IMR-90 (cell line): ENCODE measurements around the gene WASHC4. TPM values are rescaled to one million over a fixed set of nuclear protein-coding genes. Genes with fewer than 3 reads are reported as not detected.

Experiments used
- ATAC-seq: fragments of 200-7000 bp; cut with Tn5 transposase; 2 replicates; pipeline ENCODE4 v1.9.1; 2020; ENCODE audit warnings: low read depth, mild to moderate bottlenecking, moderate library complexity
- BruUV-seq: library from RNA; stranded (reverse); fragments of 400-500 nt; replicated peaks from 2 replicates; lab custom pipeline; 2021; lab: Mats Ljungman, UMichigan
- CTCF ChIA-PET: fragments of 300-600 bp; formaldehyde crosslinking; extraction: SDS; loops from one replicate; lab custom pipeline; 2021; ENCODE audit warnings: antibody characterized with exemption; lab: Yijun Ruan, JAX
- POLR2A ChIA-PET: fragments of 300-600 bp; sonication (Branson Sonifier 250); formaldehyde crosslinking; loops from one replicate; lab custom pipeline; 2022; ENCODE audit warnings: antibody characterized with exemption; ENCODE audit not compliant: unreplicated experiment; lab: Charles Lee
- DNase-seq: peaks from one replicate; pipeline ENCODE4 v3.0.0; 2013
- H2AFZ ChIP-seq: replicated peaks from 2 replicates; pipeline ENCODE3; 2013; ENCODE audit warnings: low read length, mild to moderate bottlenecking; ENCODE audit not compliant: poor library complexity
- H2AK5ac ChIP-seq: 2 replicates; pipeline ENCODE4 v1.6.1; 2013; ENCODE audit warnings: low read depth, low read length, inconsistent platforms
- H2AK9ac ChIP-seq: replicated peaks from 2 replicates; pipeline ENCODE3; 2013; ENCODE audit warnings: mild to moderate bottlenecking, low read depth, low read length, moderate library complexity; ENCODE audit not compliant: poor library complexity
- H2BK120ac ChIP-seq: 2 replicates; pipeline ENCODE4 v1.6.1; 2013; ENCODE audit warnings: low read depth, low read length, inconsistent platforms
- H2BK15ac ChIP-seq: 3 replicates; pipeline ENCODE4 v1.6.1; 2013; ENCODE audit warnings: low read depth, low read length, inconsistent platforms
- H2BK20ac ChIP-seq: 2 replicates; pipeline ENCODE4 v1.6.1; 2013; ENCODE audit warnings: low read depth, mild to moderate bottlenecking, inconsistent platforms, low read length, moderate library complexity
- H2BK5ac ChIP-seq: 2 replicates; pipeline ENCODE4 v1.6.1; 2013; ENCODE audit warnings: mild to moderate bottlenecking, low read depth, low read length, inconsistent platforms; ENCODE audit not compliant: poor library complexity, severe bottlenecking
- H3K14ac ChIP-seq: replicated peaks from 2 replicates; pipeline ENCODE4 v1.6.1; 2013; ENCODE audit warnings: low read depth, low read length, inconsistent platforms
- H3K18ac ChIP-seq: 2 replicates; pipeline ENCODE4 v1.6.1; 2013; ENCODE audit warnings: low read depth, low read length, control low read depth
- H3K23ac ChIP-seq: 2 replicates; pipeline ENCODE4 v1.6.1; 2013; ENCODE audit warnings: low read depth, low read length, inconsistent platforms
- H3K27ac ChIP-seq: 2 replicates; pipeline ENCODE4 v1.5.1; 2013; ENCODE audit warnings: mild to moderate bottlenecking, control low read depth, low read length; ENCODE audit not compliant: insufficient read depth
- H3K27me3 ChIP-seq: 2 replicates; pipeline ENCODE4 v1.6.1; 2013; ENCODE audit warnings: low read length; ENCODE audit not compliant: control insufficient read depth, insufficient read depth
- H3K36me3 ChIP-seq: 2 replicates; pipeline ENCODE4 v1.6.1; 2013; ENCODE audit warnings: low read length, mixed read lengths; ENCODE audit not compliant: control insufficient read depth, insufficient read depth
- H3K4ac ChIP-seq: 2 replicates; pipeline ENCODE4 v1.6.1; 2013; ENCODE audit warnings: low read depth, low read length, inconsistent platforms
- H3K4me1 ChIP-seq: 2 replicates; pipeline ENCODE4 v1.6.1; 2013; ENCODE audit warnings: low read length, mixed read lengths; ENCODE audit not compliant: control insufficient read depth, insufficient read depth
- H3K4me2 ChIP-seq: 2 replicates; pipeline ENCODE4 v1.6.1; 2013; ENCODE audit warnings: low read depth, mild to moderate bottlenecking, control low read depth, low read length, moderate library complexity
- H3K4me3 ChIP-seq: 2 replicates; pipeline ENCODE4 v1.5.1; 2013; ENCODE audit warnings: low read depth, mild to moderate bottlenecking, control low read depth, low read length, moderate library complexity; ENCODE audit not compliant: insufficient read depth
- H3K56ac ChIP-seq: 2 replicates; pipeline ENCODE4 v1.6.1; 2013; ENCODE audit warnings: low read length, inconsistent platforms; ENCODE audit not compliant: insufficient read depth; ENCODE audit errors: extremely low read depth
- H3K79me1 ChIP-seq, 2 experiments: 2 replicates each; pipeline ENCODE4 v1.6.1; 2013; ENCODE audit warnings: low read length in 2 of 2, inconsistent platforms in 1 of 2, low read depth in 1 of 2
- H3K9ac ChIP-seq: 2 replicates; pipeline ENCODE4 v1.6.1; 2013; ENCODE audit warnings: low read depth, low read length, control low read depth
- H3K9me1 ChIP-seq: 2 replicates; pipeline ENCODE4 v1.6.1; 2013; ENCODE audit warnings: low read length, inconsistent platforms; ENCODE audit not compliant: insufficient read depth
- H3K9me3 ChIP-seq: 2 replicates; pipeline ENCODE4 v1.6.1; 2013; ENCODE audit warnings: low read length; ENCODE audit not compliant: control insufficient read depth, insufficient read depth
- H4K20me1 ChIP-seq: 2 replicates; pipeline ENCODE4 v1.6.1; 2013; ENCODE audit warnings: low read length, inconsistent platforms; ENCODE audit not compliant: insufficient read depth
- H4K5ac ChIP-seq: 2 replicates; pipeline ENCODE4 v1.6.1; 2013; ENCODE audit warnings: mild to moderate bottlenecking, low read depth, low read length, control low read depth
- H4K8ac ChIP-seq, 2 experiments: 2 replicates each; pipeline ENCODE4 v1.6.1; 2013; ENCODE audit warnings: low read depth in 2 of 2, low read length in 2 of 2, control low read depth in 1 of 2, inconsistent platforms in 1 of 2
- H4K91ac ChIP-seq: 2 replicates; pipeline ENCODE4 v1.6.1; 2013; ENCODE audit warnings: low read depth, low read length, inconsistent platforms; ENCODE audit not compliant: insufficient read depth
- BHLHE40 ChIP-seq: fragments of 150-350 bp; IDR thresholded peaks from 2 replicates; pipeline ENCODE4 v1.6.1; 2016; ENCODE audit warnings: mild to moderate bottlenecking, low read depth, low read length
- ELK1 ChIP-seq: fragments of 150-350 bp; IDR thresholded peaks from 2 replicates; pipeline ENCODE4 v1.6.1; 2016; ENCODE audit warnings: low read depth, mild to moderate bottlenecking, low read length, moderate library complexity, borderline replicate concordance
- FOS ChIP-seq: fragments of 150-350 bp; IDR thresholded peaks from 2 replicates; pipeline ENCODE4 v1.6.1; 2016; ENCODE audit warnings: low read depth, low read length
- WGBS, 2 experiments: methylation state at CpG; one replicate each; pipeline versions ENCODE4 v1.1.5 to v1.1.7; 2013; ENCODE audit warnings: missing lambda C conversion rate in 2 of 2; ENCODE audit not compliant: insufficient read length in 1 of 2; ENCODE audit errors: extremely low coverage in 2 of 2; 5-methylcytosine and 5-hydroxymethylcytosine counted together
- dilution Hi-C: fragments of 300-500 bp; cut with HindIII; formaldehyde crosslinking; loops from one replicate; pipeline ENCODE4 v1.14.3; 2018; ENCODE audit warnings: low sequenced_read_pairs; ENCODE audit not compliant: unreplicated experiment
- in situ Hi-C: fragments of 300-500 bp; cut with MboI; formaldehyde crosslinking; loops from 3 replicates; pipeline ENCODE4 v1.14.3; 2019; ENCODE audit warnings: low sequenced_read_pairs, inconsistent platforms, mixed read lengths
- intact Hi-C: fragments of 100-400 bp; cut with micrococcal nuclease; formaldehyde crosslinking; loops from 2 replicates; pipeline ENCODE4 v1.10.0; 2022
- polyA plus RNA-seq, 3 experiments: library from polyadenylated mRNA; depleted of rRNA; stranded (reverse); fragments of >200 nt; gene quantifications; 2 replicates each; pipeline ENCODE4 v1.2.3, GENCODE V29; 2012; ENCODE audit warnings: low replicate concordance in 1 of 3
- total RNA-seq: library from RNA; depleted of rRNA; stranded (reverse); fragments of >200 nt; gene quantifications from 2 replicates; pipeline ENCODE4 v1.2.3, GENCODE V29; 2012

The WASHC4 gene
- total and polyA plus RNA-seq, 2 of the 4 experiments (the other 2 are of a cell fraction) = 16.4 to 47.0 TPM

- H3K9ac ChIP-seq = no peak overlapping the region
- TF ChIP-seq ELK1 = no peak
- no peak for TF ChIP-seq BHLHE40
- TF ChIP-seq FOS = no peak
- in situ Hi-C loops = loop anchor here (25.0 kb wide), 1 partner anchor 182 kb away; no protein-coding TSS in a partner anchor
These were observed 98.0 kb downstream of the WASHC4 start for GRCh38 chr12:105205322-105206048.

More at GRCh38 chr12:105205322-105206048, 98.0 kb downstream of the WASHC4 start:
- Histone ChIP-seq H4K5ac (no peak overlapping the region), H3K56ac (no peak overlapping the region), H2BK5ac (peak overlapping the region; percentile 15), H2BK20ac (no peak overlapping the region), H2AFZ (no peak overlapping the region), H4K20me1 (no peaks in the 10 kb centered on the region), H3K14ac (0 out of 2 replicates have a peak overlapping the region, but pooled peaks have one; percentile 54), H3K18ac (no peak overlapping the region), H3K36me3 (peaks cover 56% of the 10 kb centered on the region), H3K9me3 (no peaks in the 10 kb centered on the region), H3K23ac (no peak overlapping the region), H2AK5ac (peak overlapping the region; percentile 57), H3K27me3 (no peaks in the 10 kb centered on the region), H3K79me1 (peaks cover 17 to 72% of the 10 kb centered on the region in 2 experiments), H3K4me1 (peaks cover 10% of the 10 kb centered on the region), H3K4ac (peak overlapping the region; percentile 6; the same call in 1 of the 2 replicates), H3K4me3 (no peak overlapping the region), H2AK9ac (no peak overlapping the region), H4K8ac (no peak overlapping the region), H4K91ac (no peak overlapping the region), H3K4me2 (no peak overlapping the region), H2BK15ac (no peak overlapping the region), H3K9me1 (peaks cover 16% of the 10 kb centered on the region), H2BK120ac (no peak overlapping the region), H3K27ac (no peak overlapping the region)
- no peak for ATAC-seq
- BruUV-seq = no TSS peak
- WGBS, 2 experiments = 100% methylated on average over 3 of the region's 10 CpGs; no CpG with 5 or more reads in 1 of the 2 experiments
- POLR2A ChIA-PET = interaction anchor here (1.0 kb wide), 1 partner anchor 19 kb away, joined by 5 read pairs; no protein-coding TSS in a partner anchor
- intact Hi-C loops (no loop called here), dilution Hi-C loops (no loop called here)
- CTCF ChIA-PET = no interaction called here
- no peak for DNase-seq
